ENCODE results near the gene NUDT2. TPM values are rescaled to one million over a fixed set of nuclear protein-coding genes. Genes with fewer than 3 reads are reported as not detected.
A peak's percentile ranks its signal among the peaks of the same experiment; 100 is the strongest.

The NUDT2 gene
- total and polyA plus RNA-seq, 2 donors (not counting 1 experiment from before 2014, with no cell fraction given): 12.2 to 20.4 TPM

GRCh38 chr9:34328500-34328986 is 826 bp upstream of the NUDT2 start:
- Mint-ChIP-seq H3K27me3 (no peaks in the 10 kb centered on the region), H3K27ac (peak overlapping the region; percentile 93), H3K9me3 (ENCODE audit: insufficient read depth) (no peaks in the 10 kb centered on the region), H3K4me1 (peaks cover 29% of the 10 kb centered on the region), H3K4me3 (peak overlapping the region; percentile 96)
- peaks cover 14% of the 10 kb centered on the region for H3K79me2 ChIP-seq (ENCODE audit: control insufficient read depth, insufficient read depth, low read length)
- H3K4me2 ChIP-seq (replicated peaks; ENCODE audit: low read depth, low read length, poor library complexity, severe bottlenecking): peak overlapping the region; percentile 95
- H2AFZ ChIP-seq (ENCODE audit: insufficient read depth, low read depth, low read length, poor library complexity, severe bottlenecking): peak overlapping the region; percentile 98
- no peaks in the 10 kb centered on the region for H3K27me3 ChIP-seq (replicated peaks in 1 of 4; ENCODE audit: control extremely low read depth in 1 of 4, control insufficient read depth in 3 of 4, insufficient read depth in 4 of 4, low read length in 3 of 4)
- TF ChIP-seq CTCF (IDR thresholded peaks at IDR 0.05) (no peak), EZH2 (IDR thresholded peaks at IDR 0.05; ENCODE audit: borderline replicate concordance, insufficient read depth, low read depth, low read length, poor library complexity, severe bottlenecking) (no peak)
- no peaks in the 10 kb centered on the region for H3K9me3 ChIP-seq (ENCODE audit: control extremely low read depth in 1 of 3, control insufficient read depth in 2 of 3, insufficient read depth in 1 of 3, low read length in 2 of 3)
- DNase-seq (no peak), ATAC-seq (ENCODE audit: low read depth) (no peak)
- peak overlapping the region; percentile 72 to 84 (median 80) for H3K4me3 ChIP-seq (ENCODE audit: control extremely low read depth in 1 of 5, extremely low read depth in 1 of 5, insufficient read depth in 1 of 5, low read depth in 2 of 5, low read length in 4 of 5)
- H3K4me1 ChIP-seq (ENCODE audit: control insufficient read depth in 2 of 2, insufficient read depth in 2 of 2, low read length in 2 of 2): peaks cover 14 to 25% of the 10 kb centered on the region in 2 donors
- intact Hi-C loops (cut with micrococcal nuclease): loop anchor here (2.0 to 10.0 kb wide), 4 partner anchors 150 to 854 kb away; partner anchors contain the start of genes NOL6, RPP25L, UBAP1 and UBE2R2
- POLR2A ChIA-PET: no interaction called here
- H3K27ac ChIP-seq (ENCODE audit: low read length in 2 of 2): peak overlapping the region; percentile 92 to 99
- H4K20me1 ChIP-seq (ENCODE audit: control insufficient read depth, insufficient read depth, low read length, poor library complexity, severe bottlenecking): no peaks in the 10 kb centered on the region
- no peaks in the 10 kb centered on the region for H3K36me3 ChIP-seq (replicated peaks in 1 of 2; ENCODE audit: control extremely low read depth in 1 of 2, control insufficient read depth in 1 of 2, extremely low read depth in 1 of 2, insufficient read depth in 2 of 2, low read length in 1 of 2)
- WGBS (ENCODE audit: insufficient coverage): 1% methylated on average over 9 of the region's 11 CpGs
- peak overlapping the region; percentile 89 for H3K9ac ChIP-seq (ENCODE audit: low read length)
- CTCF ChIA-PET: interaction anchor here (1.0 to 1.4 kb wide), 4 partner anchors 49 to 374 kb away, joined by 3 to 4 read pairs (median 4); no protein-coding TSS in a partner anchor

GRCh38 chr9:34331196-34331595 is 1.8 kb downstream of the NUDT2 start:
- DNase-seq (peak; percentile 49), ATAC-seq (ENCODE audit: low read depth) (no peak)
- H3K4me1 ChIP-seq (ENCODE audit: control insufficient read depth in 2 of 2, insufficient read depth in 2 of 2, low read length in 2 of 2): peaks cover 14 to 25% of the 10 kb centered on the region in 2 donors
- no peaks in the 10 kb centered on the region for H3K27me3 ChIP-seq (replicated peaks in 1 of 4; ENCODE audit: control extremely low read depth in 1 of 4, control insufficient read depth in 3 of 4, insufficient read depth in 4 of 4, low read length in 3 of 4)
- no peak for TF ChIP-seq EZH2 (IDR thresholded peaks at IDR 0.05; ENCODE audit: borderline replicate concordance, insufficient read depth, low read depth, low read length, poor library complexity, severe bottlenecking)
- no peak for TF ChIP-seq CTCF (IDR thresholded peaks at IDR 0.05)
- Mint-ChIP-seq H3K27me3 (no peaks in the 10 kb centered on the region), H3K27ac (peak overlapping the region; percentile 82), H3K4me3 (peak overlapping the region; percentile 70), H3K9me3 (ENCODE audit: insufficient read depth) (no peaks in the 10 kb centered on the region), H3K4me1 (peaks cover 29% of the 10 kb centered on the region)
- intact Hi-C loops (cut with micrococcal nuclease): loop anchor here (5.0 kb wide), 1 partner anchor 261 kb away; no protein-coding TSS in a partner anchor
- H3K79me2 ChIP-seq (ENCODE audit: control insufficient read depth, insufficient read depth, low read length): peaks cover 28% of the 10 kb centered on the region
- H3K4me3 ChIP-seq (ENCODE audit: control extremely low read depth in 1 of 5, extremely low read depth in 1 of 5, insufficient read depth in 1 of 5, low read depth in 2 of 5, low read length in 4 of 5): no peak overlapping the region
- no peaks in the 10 kb centered on the region for H3K9me3 ChIP-seq (ENCODE audit: control extremely low read depth in 1 of 3, control insufficient read depth in 2 of 3, insufficient read depth in 1 of 3, low read length in 2 of 3)
- peak overlapping the region in 1 of 2 donors; percentile 24 for H3K27ac ChIP-seq (ENCODE audit: low read length in 2 of 2)
- peak overlapping the region; percentile 95 for H3K4me2 ChIP-seq (replicated peaks; ENCODE audit: low read depth, low read length, poor library complexity, severe bottlenecking)
- no peak overlapping the region for H3K9ac ChIP-seq (ENCODE audit: low read length)
- no CpG with 5 or more reads among the region's 1 CpG for WGBS (ENCODE audit: insufficient coverage)
- H2AFZ ChIP-seq (ENCODE audit: insufficient read depth, low read depth, low read length, poor library complexity, severe bottlenecking): peak overlapping the region; percentile 5
- ChIA-PET CTCF (interaction anchor here (0.5 to 6.2 kb wide), 12 partner anchors 10 to 517 kb away, joined by 3 to 72 read pairs (median 3); partner anchors contain the start of gene MYORG), POLR2A (interaction anchor here (0.5 to 2.6 kb wide), 4 partner anchors 46 to 153 kb away, joined by 4 to 5 read pairs (median 5); partner anchors contain the start of genes MYORG and UBAP1)
- H4K20me1 ChIP-seq (ENCODE audit: control insufficient read depth, insufficient read depth, low read length, poor library complexity, severe bottlenecking): peaks cover 8% of the 10 kb centered on the region
- H3K36me3 ChIP-seq (replicated peaks in 1 of 2; ENCODE audit: control extremely low read depth in 1 of 2, control insufficient read depth in 1 of 2, extremely low read depth in 1 of 2, insufficient read depth in 2 of 2, low read length in 1 of 2): no peaks in the 10 kb centered on the region

Measured in B cell (primary cell).